ENCODE measurements around the gene SP2. TPM values are rescaled to one million over a fixed set of nuclear protein-coding genes. Genes with fewer than 3 reads are reported as not detected.

Gene SP2
- total and polyA plus RNA-seq, 2 of the 13 experiments (the other 11 are each of a cell fraction or from before 2014, with no cell fraction given), result 1.4 to 4.8 TPM

DNA sequence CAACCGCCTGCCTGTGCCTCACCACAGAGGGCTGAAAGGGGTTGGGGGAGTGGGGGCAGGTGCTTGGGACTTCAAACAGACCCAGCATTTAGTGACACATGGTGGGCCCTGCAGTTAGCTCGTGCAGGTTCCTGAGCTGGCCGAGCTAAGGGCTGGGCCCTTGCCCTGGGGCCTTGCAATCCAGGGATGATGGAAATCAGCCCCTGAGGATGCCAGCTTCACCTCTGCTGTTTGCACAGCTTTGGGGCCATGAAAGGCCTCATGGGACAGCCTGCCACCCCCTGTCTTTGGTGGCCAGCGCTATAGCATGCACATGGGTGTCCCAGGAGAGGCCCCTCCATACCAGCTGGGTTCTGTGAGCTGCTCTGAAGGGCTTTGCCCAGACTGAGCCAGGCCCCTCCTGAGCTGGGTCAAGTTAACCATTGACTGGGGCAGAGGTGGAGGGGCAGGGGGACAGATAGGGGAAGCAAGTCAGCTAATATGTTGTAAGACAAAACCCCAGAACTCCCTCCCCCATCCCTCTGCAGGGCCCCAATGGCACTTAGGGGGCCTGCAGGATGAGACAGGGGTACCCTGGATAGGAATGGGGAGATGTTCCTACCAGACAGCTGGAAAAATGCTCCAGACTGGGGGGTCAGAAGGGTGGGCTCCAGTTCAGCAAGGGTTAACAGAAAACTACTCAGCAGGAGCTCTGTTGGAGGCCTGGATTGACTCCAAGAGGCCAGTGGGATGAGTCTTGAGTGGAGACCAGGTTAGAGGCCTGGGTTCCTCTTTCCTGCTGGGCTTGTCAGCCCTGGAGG is 61.0 kb downstream of the SP2 start (continued):
- TF ChIP-seq BRF2 (CRISPR knock-in tag; IDR thresholded peaks at IDR 0.05), result no peak
- TF ChIP-seq TAF1 (CRISPR knock-in tag; IDR thresholded peaks at IDR 0.05), result peak; percentile 53; the same call in 1 of the 2 replicates
- no peak for TF ChIP-seq KDM4B (CRISPR knock-in tag; IDR thresholded peaks at IDR 0.05)
- TF ChIP-seq CENPX (CRISPR knock-in tag; IDR thresholded peaks at IDR 0.05), result no peak
- no peak for TF ChIP-seq ZNF766 (CRISPR knock-in tag; IDR thresholded peaks at IDR 0.05; ENCODE audit: borderline replicate concordance)
- TF ChIP-seq, protein P1, sequence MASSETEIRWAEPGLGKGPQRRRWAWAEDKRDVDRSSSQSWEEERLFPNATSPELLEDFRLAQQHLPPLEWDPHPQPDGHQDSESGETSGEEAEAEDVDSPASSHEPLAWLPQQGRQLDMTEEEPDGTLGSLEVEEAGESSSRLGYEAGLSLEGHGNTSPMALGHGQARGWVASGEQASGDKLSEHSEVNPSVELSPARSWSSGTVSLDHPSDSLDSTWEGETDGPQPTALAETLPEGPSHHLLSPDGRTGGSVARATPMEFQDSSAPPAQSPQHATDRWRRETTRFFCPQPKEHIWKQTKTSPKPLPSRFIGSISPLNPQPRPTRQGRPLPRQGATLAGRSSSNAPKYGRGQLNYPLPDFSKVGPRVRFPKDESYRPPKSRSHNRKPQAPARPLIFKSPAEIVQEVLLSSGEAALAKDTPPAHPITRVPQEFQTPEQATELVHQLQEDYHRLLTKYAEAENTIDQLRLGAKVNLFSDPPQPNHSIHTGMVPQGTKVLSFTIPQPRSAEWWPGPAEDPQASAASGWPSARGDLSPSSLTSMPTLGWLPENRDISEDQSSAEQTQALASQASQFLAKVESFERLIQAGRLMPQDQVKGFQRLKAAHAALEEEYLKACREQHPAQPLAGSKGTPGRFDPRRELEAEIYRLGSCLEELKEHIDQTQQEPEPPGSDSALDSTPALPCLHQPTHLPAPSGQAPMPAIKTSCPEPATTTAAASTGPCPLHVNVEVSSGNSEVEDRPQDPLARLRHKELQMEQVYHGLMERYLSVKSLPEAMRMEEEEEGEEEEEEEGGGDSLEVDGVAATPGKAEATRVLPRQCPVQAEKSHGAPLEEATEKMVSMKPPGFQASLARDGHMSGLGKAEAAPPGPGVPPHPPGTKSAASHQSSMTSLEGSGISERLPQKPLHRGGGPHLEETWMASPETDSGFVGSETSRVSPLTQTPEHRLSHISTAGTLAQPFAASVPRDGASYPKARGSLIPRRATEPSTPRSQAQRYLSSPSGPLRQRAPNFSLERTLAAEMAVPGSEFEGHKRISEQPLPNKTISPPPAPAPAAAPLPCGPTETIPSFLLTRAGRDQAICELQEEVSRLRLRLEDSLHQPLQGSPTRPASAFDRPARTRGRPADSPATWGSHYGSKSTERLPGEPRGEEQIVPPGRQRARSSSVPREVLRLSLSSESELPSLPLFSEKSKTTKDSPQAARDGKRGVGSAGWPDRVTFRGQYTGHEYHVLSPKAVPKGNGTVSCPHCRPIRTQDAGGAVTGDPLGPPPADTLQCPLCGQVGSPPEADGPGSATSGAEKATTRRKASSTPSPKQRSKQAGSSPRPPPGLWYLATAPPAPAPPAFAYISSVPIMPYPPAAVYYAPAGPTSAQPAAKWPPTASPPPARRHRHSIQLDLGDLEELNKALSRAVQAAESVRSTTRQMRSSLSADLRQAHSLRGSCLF (CRISPR knock-in tag; IDR thresholded peaks at IDR 0.05; ENCODE audit: borderline replicate concordance), result no peak
- no peak for TF ChIP-seq ZNF724P (CRISPR knock-in tag; IDR thresholded peaks at IDR 0.05; ENCODE audit: borderline replicate concordance)
- TF ChIP-seq, protein P2, sequence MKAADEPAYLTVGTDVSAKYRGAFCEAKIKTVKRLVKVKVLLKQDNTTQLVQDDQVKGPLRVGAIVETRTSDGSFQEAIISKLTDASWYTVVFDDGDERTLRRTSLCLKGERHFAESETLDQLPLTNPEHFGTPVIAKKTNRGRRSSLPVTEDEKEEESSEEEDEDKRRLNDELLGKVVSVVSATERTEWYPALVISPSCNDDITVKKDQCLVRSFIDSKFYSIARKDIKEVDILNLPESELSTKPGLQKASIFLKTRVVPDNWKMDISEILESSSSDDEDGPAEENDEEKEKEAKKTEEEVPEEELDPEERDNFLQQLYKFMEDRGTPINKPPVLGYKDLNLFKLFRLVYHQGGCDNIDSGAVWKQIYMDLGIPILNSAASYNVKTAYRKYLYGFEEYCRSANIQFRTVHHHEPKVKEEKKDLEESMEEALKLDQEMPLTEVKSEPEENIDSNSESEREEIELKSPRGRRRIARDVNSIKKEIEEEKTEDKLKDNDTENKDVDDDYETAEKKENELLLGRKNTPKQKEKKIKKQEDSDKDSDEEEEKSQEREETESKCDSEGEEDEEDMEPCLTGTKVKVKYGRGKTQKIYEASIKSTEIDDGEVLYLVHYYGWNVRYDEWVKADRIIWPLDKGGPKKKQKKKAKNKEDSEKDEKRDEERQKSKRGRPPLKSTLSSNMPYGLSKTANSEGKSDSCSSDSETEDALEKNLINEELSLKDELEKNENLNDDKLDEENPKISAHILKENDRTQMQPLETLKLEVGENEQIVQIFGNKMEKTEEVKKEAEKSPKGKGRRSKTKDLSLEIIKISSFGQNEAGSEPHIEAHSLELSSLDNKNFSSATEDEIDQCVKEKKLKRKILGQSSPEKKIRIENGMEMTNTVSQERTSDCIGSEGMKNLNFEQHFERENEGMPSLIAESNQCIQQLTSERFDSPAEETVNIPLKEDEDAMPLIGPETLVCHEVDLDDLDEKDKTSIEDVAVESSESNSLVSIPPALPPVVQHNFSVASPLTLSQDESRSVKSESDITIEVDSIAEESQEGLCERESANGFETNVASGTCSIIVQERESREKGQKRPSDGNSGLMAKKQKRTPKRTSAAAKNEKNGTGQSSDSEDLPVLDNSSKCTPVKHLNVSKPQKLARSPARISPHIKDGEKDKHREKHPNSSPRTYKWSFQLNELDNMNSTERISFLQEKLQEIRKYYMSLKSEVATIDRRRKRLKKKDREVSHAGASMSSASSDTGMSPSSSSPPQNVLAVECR (CRISPR knock-in tag; IDR thresholded peaks at IDR 0.05; ENCODE audit: borderline replicate concordance), result no peak; the same call in 1 of the 2 replicates
- TF ChIP-seq MBD4 (IDR thresholded peaks at IDR 0.05; ENCODE audit: borderline replicate concordance, low read length), result no peak
- TF ChIP-seq, protein P3, sequence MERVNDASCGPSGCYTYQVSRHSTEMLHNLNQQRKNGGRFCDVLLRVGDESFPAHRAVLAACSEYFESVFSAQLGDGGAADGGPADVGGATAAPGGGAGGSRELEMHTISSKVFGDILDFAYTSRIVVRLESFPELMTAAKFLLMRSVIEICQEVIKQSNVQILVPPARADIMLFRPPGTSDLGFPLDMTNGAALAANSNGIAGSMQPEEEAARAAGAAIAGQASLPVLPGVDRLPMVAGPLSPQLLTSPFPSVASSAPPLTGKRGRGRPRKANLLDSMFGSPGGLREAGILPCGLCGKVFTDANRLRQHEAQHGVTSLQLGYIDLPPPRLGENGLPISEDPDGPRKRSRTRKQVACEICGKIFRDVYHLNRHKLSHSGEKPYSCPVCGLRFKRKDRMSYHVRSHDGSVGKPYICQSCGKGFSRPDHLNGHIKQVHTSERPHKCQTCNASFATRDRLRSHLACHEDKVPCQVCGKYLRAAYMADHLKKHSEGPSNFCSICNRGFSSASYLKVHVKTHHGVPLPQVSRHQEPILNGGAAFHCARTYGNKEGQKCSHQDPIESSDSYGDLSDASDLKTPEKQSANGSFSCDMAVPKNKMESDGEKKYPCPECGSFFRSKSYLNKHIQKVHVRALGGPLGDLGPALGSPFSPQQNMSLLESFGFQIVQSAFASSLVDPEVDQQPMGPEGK (CRISPR knock-in tag; IDR thresholded peaks at IDR 0.05), result peak; percentile 87
- TF ChIP-seq ZNF253 (CRISPR knock-in tag; IDR thresholded peaks at IDR 0.05; ENCODE audit: borderline replicate concordance), result no peak
- TF ChIP-seq FOXK1 (CRISPR knock-in tag; IDR thresholded peaks at IDR 0.05; ENCODE audit: borderline replicate concordance, low read depth), result no peak
- TF ChIP-seq SP140L (CRISPR knock-in tag; IDR thresholded peaks at IDR 0.05; ENCODE audit: borderline replicate concordance), result no peak
- peak; percentile 43; the same call in 1 of the 2 replicates for TF ChIP-seq MEF2D (CRISPR knock-in tag; IDR thresholded peaks at IDR 0.05)
- no peak for TF ChIP-seq NR2C2 (CRISPR knock-in tag; IDR thresholded peaks at IDR 0.05; ENCODE audit: borderline replicate concordance)

Data from HepG2 (cell line).